Colonic mucosa (tissue), 4 donors: ENCODE measurements around the gene RCL1. TPM values are rescaled to one million over a fixed set of nuclear protein-coding genes. Genes with fewer than 3 reads are reported as not detected.
"Not testable (repeated sequence)": the region's sequence is repeated elsewhere in the genome, so short reads cannot be mapped to it uniquely, and the experiment has no call there.

Source experiments
- DNase-seq: peaks from one replicate; pipeline ENCODE4 v3.0.0-alpha.2; 2020
- H3K27ac ChIP-seq: fragments of 200-600 bp; one replicate; pipeline ENCODE4 v1.8.0; 2021
- H3K27me3 ChIP-seq: fragments of 200-600 bp; one replicate; pipeline ENCODE4 v1.8.0; 2021
- H3K36me3 ChIP-seq: fragments of 200-600 bp; one replicate; pipeline ENCODE4 v1.8.0; 2021
- H3K4me1 ChIP-seq: fragments of 200-600 bp; one replicate; pipeline ENCODE4 v1.8.0; 2021; ENCODE audit warnings: mild to moderate bottlenecking
- H3K4me3 ChIP-seq: fragments of 200-600 bp; one replicate; pipeline ENCODE4 v1.8.0; 2021
- H3K9ac ChIP-seq, 2 donors: one replicate each; pipeline ENCODE4 v1.7.0; 2013; ENCODE audit warnings: control low read depth in 2 of 2, low read depth in 2 of 2, low read length in 2 of 2
- H3K9me3 ChIP-seq: fragments of 200-600 bp; one replicate; pipeline ENCODE4 v1.8.0; 2021
- intact Hi-C: fragments of 100-400 bp; cut with DNase I; formaldehyde crosslinking; loops from one replicate; pipeline ENCODE4 v1.14.1; 2022
- total RNA-seq, 2 donors: library from RNA; stranded (reverse); fragmentation: NEBNext Ultra II Directional in 1 of 2; extraction: Animal tissue kit (Norgen Biotek cat#: 25700) in 1 of 2; gene quantifications; one replicate each; pipeline ENCODE4 v1.2.1, GENCODE V29; 2021
- TF ChIP-seq, protein P1 (sequence below): fragments of 200-600 bp; IDR thresholded peaks from one replicate; pipeline ENCODE4 v1.8.0; 2022; ENCODE audit warnings: antibody characterized with exemption, mild to moderate bottlenecking
- donor health status: healthy.
- donor health status: DM: no; HTN: no; CAD: no.
- donor health status: DM: no; HTN: no; CAD: no.

Gene RCL1
- total RNA-seq, 2 donors from 2014 or later: 7.0 to 12.5 TPM

DNA sequence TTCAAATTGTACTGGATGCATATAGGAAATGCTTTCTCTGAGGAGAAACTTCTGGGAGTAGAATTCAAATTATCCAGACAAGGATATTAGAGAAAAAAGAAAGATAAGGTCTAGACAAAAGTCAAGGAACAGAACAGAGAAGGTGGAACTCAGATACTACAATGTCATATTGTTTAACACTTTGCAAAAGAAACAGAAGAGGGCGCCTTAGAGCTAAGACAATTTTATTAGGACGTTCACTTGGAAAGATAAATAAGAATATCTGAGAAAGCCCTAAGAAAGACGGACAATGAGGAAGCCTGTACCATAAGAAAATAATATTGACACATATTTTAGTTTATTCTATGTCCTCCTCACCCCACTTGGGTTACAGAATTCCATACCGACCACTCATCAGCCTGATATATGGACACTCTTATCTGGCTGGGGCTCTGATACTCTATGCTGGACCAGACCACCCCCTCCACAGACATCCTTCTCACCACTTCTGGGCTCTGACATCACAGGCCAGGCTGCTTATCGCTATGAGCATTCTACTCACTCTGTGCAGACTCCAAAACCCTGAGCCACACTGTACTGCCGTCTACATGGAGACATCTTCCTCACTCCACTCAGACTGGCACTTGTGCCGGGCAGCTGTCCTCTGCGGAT is 42.6 kb upstream of the RCL1 start:
- intact Hi-C loops: loop anchor here (10.0 kb wide), 1 partner anchor 695 kb away; no protein-coding TSS in a partner anchor
- H3K27ac ChIP-seq: no peak overlapping the region
- H3K4me1 ChIP-seq: no peaks in the 10 kb centered on the region
- no peaks in the 10 kb centered on the region for H3K27me3 ChIP-seq
- no peak overlapping the region for H3K4me3 ChIP-seq
- H3K36me3 ChIP-seq: no peaks in the 10 kb centered on the region
- H3K9me3 ChIP-seq: no peaks in the 10 kb centered on the region
- H3K9ac ChIP-seq: no peak overlapping the region
- no peak for DNase-seq
- TF ChIP-seq, protein P1, sequence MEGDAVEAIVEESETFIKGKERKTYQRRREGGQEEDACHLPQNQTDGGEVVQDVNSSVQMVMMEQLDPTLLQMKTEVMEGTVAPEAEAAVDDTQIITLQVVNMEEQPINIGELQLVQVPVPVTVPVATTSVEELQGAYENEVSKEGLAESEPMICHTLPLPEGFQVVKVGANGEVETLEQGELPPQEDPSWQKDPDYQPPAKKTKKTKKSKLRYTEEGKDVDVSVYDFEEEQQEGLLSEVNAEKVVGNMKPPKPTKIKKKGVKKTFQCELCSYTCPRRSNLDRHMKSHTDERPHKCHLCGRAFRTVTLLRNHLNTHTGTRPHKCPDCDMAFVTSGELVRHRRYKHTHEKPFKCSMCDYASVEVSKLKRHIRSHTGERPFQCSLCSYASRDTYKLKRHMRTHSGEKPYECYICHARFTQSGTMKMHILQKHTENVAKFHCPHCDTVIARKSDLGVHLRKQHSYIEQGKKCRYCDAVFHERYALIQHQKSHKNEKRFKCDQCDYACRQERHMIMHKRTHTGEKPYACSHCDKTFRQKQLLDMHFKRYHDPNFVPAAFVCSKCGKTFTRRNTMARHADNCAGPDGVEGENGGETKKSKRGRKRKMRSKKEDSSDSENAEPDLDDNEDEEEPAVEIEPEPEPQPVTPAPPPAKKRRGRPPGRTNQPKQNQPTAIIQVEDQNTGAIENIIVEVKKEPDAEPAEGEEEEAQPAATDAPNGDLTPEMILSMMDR: peak; percentile 51

DNA sequence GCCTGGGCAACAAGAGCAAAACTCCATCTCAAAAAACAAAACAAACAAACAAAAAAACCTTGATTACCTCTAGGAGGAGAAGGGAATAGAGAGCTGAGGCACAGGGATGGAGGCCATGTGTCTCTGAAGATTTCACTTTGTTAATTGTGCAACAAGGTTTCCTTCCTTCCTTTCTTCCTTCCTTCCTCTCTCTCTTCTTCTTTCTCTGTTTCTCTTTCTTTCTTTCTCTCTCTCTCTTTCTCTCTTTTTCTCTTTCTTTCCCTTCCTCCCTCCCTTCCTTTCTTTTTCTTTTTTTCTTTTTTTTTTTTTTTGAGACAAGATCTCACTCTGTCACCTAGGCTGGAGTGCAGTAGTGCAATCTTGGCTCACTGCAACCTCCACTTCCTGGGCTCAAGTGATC is 38.2 kb upstream of the RCL1 start:
- H3K4me1 ChIP-seq, H3K9me3 ChIP-seq, H3K36me3 ChIP-seq, H3K4me3 ChIP-seq, H3K9ac ChIP-seq, DNase-seq, H3K27ac ChIP-seq, H3K27me3 ChIP-seq: not testable (repeated sequence)
- intact Hi-C loops: loop anchor here (10.0 kb wide), 1 partner anchor 690 kb away; no protein-coding TSS in a partner anchor

DNA sequence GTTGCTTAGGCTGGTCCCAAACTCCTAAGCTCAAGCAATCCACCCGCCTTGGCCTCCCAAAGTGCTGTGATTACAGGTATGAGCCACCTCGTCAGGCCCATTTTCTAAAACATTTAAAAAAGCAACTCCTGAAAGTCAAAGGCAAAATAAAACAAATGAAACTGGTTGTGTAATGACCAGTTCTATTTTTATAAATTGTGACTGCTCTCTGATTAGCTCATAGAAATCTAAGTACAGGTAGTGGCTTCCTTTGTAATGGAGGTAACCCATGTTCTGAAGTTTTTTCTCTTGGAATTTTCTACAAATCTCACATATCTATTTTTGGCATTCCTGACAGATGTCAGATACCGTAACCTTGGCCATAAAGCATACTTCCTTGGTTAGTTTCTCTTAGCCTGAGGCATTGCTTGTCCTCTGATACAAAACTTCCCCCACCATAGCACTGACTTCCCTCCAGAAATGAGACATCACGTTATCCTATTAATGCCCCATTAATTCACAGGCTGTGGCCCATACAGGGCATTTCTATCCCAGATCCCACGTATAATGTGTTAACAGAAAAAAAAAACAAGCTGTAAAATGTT is 37.6 kb upstream of the RCL1 start:
- TF ChIP-seq, protein P1: no peak
- Histone ChIP-seq H3K27ac (no peak overlapping the region), H3K4me1 (no peaks in the 10 kb centered on the region), H3K27me3 (no peaks in the 10 kb centered on the region), H3K4me3 (no peak overlapping the region), H3K9ac (no peak overlapping the region), H3K9me3 (no peaks in the 10 kb centered on the region), H3K36me3 (no peaks in the 10 kb centered on the region)
- intact Hi-C loops: loop anchor here (5.0 to 10.0 kb wide), 2 partner anchors 690 to 837 kb away; no protein-coding TSS in a partner anchor
- DNase-seq: no peak

DNA sequence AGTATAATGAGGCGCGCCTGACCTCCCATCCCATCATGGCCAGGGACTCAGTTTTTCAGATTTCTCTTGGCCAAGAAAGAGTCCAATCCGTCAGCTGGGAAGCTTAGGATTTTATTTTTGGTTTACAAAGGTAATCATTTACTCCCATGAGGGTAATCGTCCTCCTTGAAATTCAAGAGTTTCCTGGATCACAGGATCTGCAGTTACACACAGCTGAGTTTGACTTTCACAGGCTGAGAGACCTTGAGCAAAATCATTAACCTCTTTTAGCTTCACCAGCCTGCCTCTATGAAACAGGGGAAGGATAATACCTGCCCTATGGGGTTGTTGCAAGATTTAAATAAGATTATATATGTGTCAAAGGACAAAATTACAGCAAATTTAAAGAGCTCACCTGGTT is 36.3 kb upstream of the RCL1 start:
- Histone ChIP-seq H3K9me3 (no peaks in the 10 kb centered on the region), H3K9ac (no peak overlapping the region)

DNA sequence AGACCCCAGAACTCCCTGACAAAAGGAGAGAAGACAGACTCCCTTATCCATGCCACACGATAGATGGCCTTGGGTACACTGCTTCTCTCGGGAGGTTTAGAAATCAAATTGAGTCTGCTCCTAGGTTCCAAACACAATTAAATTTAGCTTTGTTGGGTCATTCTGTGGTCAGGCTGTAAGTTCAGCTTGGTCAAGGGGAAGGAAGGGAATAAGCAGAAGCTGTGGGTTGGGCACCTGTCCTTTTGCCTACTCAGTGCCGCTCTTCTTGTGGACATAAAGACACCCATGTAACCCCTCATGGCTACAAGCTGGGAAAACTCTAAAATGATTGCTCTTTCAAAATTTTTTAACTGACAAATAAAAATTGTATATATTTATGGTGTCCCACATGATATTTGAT is 32.6 kb upstream of the RCL1 start:
- intact Hi-C loops: loop anchor here (5.0 kb wide), 2 partner anchors 162 to 227 kb away; partner anchors contain the start of gene JAK2
- Histone ChIP-seq H3K4me1 (no peaks in the 10 kb centered on the region), H3K27me3 (no peaks in the 10 kb centered on the region), H3K36me3 (no peaks in the 10 kb centered on the region), H3K9me3 (no peaks in the 10 kb centered on the region), H3K4me3 (no peak overlapping the region), H3K27ac (no peak overlapping the region), H3K9ac (no peak overlapping the region)
- TF ChIP-seq, protein P1: no peak
- no peak for DNase-seq

More for the DNA sequence above, 36.3 kb upstream of the RCL1 start:
- H3K4me1 ChIP-seq: no peaks in the 10 kb centered on the region
- intact Hi-C loops: loop anchor here (5.0 to 10.0 kb wide), 2 partner anchors 688 to 836 kb away; no protein-coding TSS in a partner anchor
- TF ChIP-seq, protein P1: no peak
- DNase-seq: no peak
- no peaks in the 10 kb centered on the region for H3K36me3 ChIP-seq
- no peak overlapping the region for H3K4me3 ChIP-seq
- no peaks in the 10 kb centered on the region for H3K27me3 ChIP-seq
- H3K27ac ChIP-seq: no peak overlapping the region
